GM18858 (cell line): Measurements from ENCODE around the gene CAMK1D.
"Not testable (repeated sequence)": the region's sequence is repeated elsewhere in the genome, so short reads cannot be mapped to it uniquely, and the experiment has no call there.

Source experiments
- ATAC-seq: cut with Tn5 transposase; IDR thresholded peaks from one replicate; pipeline ENCODE4 v1.9.1; 2021; ENCODE audit not compliant: unreplicated experiment

The CAMK1D gene

GRCh38 chr10:12348870-12349628 lies at the start of gene CAMK1D:
Gene CAMK1D, plus strand, starts transcription at chr10:12349547.
- ATAC-seq: no peak

- not testable (repeated sequence) for ATAC-seq
Measured at GRCh38 chr10:12301036-12301435, 48.3 kb upstream of the CAMK1D start.

GRCh38 chr10:12308057-12308456 lies 41.3 kb upstream of the CAMK1D start:
- ATAC-seq: no peak

- no peak for ATAC-seq
Measured at GRCh38 chr10:12308736-12309375, 40.5 kb upstream of the CAMK1D start.

DNA sequence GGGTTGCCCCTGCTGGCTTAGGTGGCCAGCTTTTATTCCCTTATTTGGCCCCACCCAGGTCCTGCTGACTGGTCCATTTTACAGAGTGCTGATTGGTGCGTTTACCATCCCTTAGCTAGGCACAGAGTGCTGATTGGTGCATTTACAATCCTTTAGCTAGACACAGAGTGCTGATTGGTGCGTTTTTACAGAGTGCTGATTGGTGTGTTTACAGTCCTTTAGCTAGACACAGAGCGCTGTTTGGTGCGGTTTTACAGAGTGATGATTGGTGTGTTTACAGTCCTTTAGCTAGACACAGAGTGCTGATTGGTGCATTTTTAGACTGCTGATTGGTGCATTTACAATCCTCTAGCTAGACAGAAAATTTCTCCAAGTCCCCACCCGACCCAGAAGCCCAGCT lies 39.6 kb upstream of the CAMK1D start:
- ATAC-seq: not testable (repeated sequence)

GRCh38 chr10:12314836-12315235 lies 34.5 kb upstream of the CAMK1D start:
- ATAC-seq: no peak

- no peak for ATAC-seq
Measured at GRCh38 chr10:12319076-12319475, 30.3 kb upstream of the CAMK1D start.

DNA sequence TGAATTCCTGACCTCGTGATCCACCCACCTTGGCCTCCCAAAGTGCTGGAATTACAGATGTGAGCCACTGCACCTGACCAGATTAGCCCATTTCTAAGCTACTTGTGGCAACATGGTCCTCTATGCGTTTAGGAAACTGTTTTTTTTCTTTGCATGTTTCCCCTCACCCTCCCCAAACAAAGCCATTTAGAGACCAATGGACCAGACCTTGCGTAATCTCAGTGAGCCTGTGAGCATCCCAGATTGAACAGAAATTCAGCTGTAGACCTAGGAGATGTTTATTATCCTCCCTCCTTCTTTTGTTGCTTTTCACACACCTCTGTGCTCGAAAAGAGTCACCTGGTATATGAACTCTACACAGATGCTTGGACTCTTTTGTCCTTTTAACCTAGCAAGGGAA lies 28.5 kb upstream of the CAMK1D start:
- ATAC-seq: no peak

DNA sequence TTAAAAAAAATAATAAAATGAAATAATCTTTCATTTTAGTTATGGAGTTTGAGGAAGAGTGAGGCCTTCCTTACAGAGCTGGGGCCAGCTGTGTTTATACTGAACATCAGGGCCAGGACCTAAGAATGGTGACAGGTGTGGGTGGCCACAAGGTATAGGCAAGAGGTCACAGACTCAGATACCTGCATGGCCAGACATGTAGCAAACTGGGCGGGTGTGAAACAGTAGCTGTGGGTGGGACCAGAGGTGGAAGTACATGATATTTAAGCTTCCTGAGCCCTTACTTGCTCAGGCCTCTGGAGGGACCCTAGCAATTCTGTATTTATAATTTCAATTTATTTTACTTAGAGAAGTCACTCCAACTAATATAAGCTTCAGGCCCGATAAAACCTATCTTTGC lies 27.7 kb upstream of the CAMK1D start:
- no peak for ATAC-seq

- no peak for ATAC-seq
Measured at GRCh38 chr10:12322583-12323131, 26.7 kb upstream of the CAMK1D start.

DNA sequence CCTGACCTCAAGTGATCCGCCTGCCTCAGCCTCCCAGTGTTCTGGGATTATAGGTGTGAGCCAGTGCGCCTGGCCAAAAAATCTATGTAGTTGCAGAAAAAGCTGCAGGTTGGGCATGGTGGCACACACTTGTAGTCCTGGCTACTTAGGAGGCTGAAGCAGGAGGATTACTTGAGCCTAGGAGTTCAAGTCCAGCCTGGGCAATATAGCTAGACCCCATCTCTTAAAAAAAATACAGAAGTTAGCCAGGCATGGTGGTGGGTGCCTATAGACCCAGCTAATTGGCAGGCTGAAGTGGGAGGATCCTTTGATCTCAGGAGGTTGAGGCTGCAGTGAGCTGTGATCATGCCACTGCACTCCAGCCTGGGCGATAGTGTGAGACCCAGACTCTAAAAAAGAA lies 24.8 kb upstream of the CAMK1D start:
- ATAC-seq: no peak

DNA sequence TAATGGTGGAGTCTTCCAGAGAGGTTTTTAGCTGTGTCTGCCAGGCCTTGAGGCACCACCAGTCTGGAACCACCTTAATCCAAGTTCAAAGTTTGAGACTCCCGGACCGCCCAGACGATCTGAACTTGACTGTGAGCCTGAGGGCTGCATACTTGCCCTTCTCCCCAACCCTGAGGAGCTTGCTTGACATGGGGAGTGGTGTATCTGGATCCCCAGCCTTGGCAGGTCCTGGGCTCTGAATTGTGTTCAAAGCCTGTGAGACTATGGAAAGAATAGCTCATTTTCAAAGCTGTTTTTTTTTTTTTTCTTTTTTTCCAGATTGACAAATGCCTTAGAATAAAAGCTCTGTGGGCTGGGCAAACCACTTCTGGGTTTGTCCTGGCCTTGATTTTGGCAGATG lies 22.3 kb upstream of the CAMK1D start:
- no peak for ATAC-seq

- ATAC-seq: no peak
Measured at GRCh38 chr10:12327476-12327875, 21.9 kb upstream of the CAMK1D start.

GRCh38 chr10:12328312-12328711 lies 21.0 kb upstream of the CAMK1D start:
- not testable (repeated sequence) for ATAC-seq

GRCh38 chr10:12332572-12333379 lies 16.6 kb upstream of the CAMK1D start:
- ATAC-seq: no peak

- peak; percentile 67 for ATAC-seq
Measured at GRCh38 chr10:12333380-12334185, 15.8 kb upstream of the CAMK1D start.

DNA sequence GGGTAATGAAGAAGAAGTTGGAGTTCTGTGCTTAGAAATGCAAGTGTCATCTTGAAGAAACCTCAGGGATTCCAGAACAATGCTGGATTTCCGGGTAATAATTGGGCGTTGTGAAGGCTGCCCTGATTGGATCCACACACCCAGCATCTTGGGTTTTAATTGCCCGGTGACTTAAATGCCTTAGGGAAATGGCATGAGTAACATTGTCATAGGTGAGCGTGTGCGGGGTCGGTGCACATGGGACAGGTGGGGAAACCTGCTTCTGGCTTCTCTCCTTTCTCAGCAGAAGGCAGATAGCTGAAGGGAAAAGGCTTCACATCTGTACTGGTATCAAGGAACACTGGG lies 15.2 kb upstream of the CAMK1D start:
- no peak for ATAC-seq

- ATAC-seq: not testable (repeated sequence)
Measured at GRCh38 chr10:12335169-12335568, 14.2 kb upstream of the CAMK1D start.

DNA sequence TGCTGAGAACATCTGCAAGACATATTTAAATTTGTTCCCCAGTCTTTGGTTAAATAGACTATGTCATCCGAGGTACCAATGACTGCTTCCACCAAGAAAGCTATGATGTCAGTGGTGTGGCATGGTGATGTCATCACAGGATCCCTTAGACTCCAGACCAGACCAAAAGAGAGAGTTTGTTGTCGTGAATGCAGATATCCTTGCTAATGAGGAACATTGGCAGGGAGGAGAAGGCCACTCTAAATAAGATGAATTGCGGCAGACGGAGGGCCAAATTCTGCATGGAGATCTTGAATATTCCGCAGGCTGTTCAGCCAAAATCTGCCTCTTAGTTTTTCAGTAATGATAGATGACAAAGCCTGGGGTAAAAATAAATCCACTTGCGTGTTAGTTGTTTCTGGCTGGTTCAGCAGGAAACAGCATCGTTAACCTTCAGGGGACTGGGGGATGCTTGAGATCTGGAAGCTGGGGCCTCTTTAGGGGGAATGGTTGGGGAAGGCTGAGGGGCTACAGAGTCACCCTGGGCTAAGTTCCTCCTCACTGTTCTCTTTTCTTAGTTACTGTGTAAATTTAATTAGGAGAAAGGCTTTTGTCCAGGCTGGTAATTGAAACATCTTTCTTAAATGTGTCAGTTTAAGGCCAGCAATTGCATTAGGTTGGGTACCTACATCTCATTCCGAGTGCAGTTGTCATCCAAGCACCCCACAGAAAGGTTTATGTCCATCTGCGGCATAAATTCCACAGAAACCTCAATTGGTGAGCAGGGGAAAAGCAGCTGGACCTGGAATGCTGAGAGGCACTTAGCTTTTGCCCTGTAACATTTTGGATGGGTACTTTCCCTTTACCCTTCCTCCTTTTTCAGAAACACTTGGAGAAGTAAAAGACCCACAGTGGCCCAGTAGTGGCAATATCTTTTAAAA lies 11.6 kb upstream of the CAMK1D start:
- no peak for ATAC-seq

- ATAC-seq: no peak
Measured at GRCh38 chr10:12338981-12339380, 10.4 kb upstream of the CAMK1D start.
